ENCODE data around the gene CXCR6. TPM values are rescaled to one million over a fixed set of nuclear protein-coding genes. Genes with fewer than 3 reads are reported as not detected.

CXCR6 gene
- total and polyA plus RNA-seq, 2 of the 13 experiments (the other 11 are each of a cell fraction or from before 2014, with no cell fraction given), result not detected

DNA sequence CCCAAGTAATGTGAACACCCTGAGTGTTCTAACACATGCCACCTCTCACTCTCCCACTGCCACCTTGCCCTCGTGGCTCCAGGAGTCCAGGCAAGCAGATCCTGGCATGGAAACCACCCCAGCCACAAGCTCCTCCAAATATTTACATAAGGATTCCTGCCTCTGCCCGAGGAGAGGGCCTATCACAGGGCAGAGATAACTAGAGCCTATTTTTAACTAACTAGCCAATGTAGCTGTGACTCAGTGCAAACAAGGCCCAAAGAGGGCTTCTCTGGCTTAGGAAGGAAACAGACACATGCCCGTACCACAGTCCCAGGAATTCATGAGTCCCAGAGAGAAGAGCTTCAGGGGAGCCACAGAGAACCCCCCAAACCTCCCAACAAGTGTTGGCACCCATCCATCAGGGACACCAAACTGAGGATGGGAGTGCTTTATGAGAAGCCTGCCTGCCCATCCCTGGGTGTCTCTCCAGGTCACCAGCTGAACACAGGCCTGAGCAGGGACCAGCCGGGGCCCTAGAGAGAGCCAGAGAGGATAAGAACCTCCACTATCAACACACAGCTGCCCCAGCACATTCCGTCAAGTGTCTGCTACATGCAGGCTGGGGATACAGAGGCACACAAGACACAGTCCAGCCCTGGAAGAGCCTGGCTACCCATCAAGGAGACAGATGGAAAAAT is 43.2 kb downstream of the CXCR6 start (continued):
- TF ChIP-seq ZNF335 (CRISPR knock-in tag; IDR thresholded peaks at IDR 0.05) (no peak; the same call in 1 of the 2 replicates), ZKSCAN8 (CRISPR knock-in tag; IDR thresholded peaks at IDR 0.05; ENCODE audit: borderline replicate concordance) (no peak), PRDM4 (CRISPR knock-in tag; IDR thresholded peaks at IDR 0.05; ENCODE audit: borderline replicate concordance) (no peak), NR2F1 (CRISPR knock-in tag; IDR thresholded peaks at IDR 0.05) (no peak), PAXIP1 (CRISPR knock-in tag; conservative IDR thresholded peaks at IDR 0.05) (peak; percentile 67), TCF7 (IDR thresholded peaks at IDR 0.05; ENCODE audit: low read depth) (no peak), ERF (CRISPR knock-in tag; IDR thresholded peaks at IDR 0.05) (no peak)
- TF ChIP-seq, protein P1, sequence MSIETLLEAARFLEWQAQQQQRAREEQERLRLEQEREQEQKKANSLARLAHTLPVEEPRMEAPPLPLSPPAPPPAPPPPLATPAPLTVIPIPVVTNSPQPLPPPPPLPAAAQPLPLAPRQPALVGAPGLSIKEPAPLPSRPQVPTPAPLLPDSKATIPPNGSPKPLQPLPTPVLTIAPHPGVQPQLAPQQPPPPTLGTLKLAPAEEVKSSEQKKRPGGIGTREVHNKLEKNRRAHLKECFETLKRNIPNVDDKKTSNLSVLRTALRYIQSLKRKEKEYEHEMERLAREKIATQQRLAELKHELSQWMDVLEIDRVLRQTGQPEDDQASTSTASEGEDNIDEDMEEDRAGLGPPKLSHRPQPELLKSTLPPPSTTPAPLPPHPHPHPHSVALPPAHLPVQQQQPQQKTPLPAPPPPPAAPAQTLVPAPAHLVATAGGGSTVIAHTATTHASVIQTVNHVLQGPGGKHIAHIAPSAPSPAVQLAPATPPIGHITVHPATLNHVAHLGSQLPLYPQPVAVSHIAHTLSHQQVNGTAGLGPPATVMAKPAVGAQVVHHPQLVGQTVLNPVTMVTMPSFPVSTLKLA (IDR thresholded peaks at IDR 0.05), result 0 out of 2 replicates have a peak, but pooled peaks have one; percentile 29
